ENCODE data around the gene CCDC40.

Gene CCDC40

GRCh38 chr17:80102664-80103448, 66.4 kb downstream of the CCDC40 start:
- DNase-seq (ENCODE audit: low spot score): no peak

- no peak for DNase-seq (ENCODE audit: low spot score)
These were observed 67.1 kb downstream of the CCDC40 start for GRCh38 chr17:80103449-80104085.

DNA sequence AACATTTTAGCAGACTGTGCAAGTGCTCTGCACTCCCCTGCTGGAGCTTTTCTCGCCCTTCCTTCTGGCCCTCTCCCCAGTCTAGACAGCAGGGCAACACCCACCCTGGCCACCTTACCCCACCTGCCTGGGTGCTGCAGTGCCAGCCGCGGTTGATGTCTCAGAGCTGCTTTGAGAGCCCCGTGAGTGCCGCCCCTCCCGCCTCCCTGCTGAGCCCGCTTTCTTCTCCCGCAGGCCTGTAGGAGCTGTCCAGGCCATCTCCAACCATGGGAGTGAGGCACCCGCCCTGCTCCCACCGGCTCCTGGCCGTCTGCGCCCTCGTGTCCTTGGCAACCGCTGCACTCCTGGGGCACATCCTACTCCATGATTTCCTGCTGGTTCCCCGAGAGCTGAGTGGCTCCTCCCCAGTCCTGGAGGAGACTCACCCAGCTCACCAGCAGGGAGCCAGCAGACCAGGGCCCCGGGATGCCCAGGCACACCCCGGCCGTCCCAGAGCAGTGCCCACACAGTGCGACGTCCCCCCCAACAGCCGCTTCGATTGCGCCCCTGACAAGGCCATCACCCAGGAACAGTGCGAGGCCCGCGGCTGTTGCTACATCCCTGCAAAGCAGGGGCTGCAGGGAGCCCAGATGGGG, 68.0 kb downstream of the CCDC40 start:
- DNase-seq (ENCODE audit: low spot score): peak; percentile 33

DNA sequence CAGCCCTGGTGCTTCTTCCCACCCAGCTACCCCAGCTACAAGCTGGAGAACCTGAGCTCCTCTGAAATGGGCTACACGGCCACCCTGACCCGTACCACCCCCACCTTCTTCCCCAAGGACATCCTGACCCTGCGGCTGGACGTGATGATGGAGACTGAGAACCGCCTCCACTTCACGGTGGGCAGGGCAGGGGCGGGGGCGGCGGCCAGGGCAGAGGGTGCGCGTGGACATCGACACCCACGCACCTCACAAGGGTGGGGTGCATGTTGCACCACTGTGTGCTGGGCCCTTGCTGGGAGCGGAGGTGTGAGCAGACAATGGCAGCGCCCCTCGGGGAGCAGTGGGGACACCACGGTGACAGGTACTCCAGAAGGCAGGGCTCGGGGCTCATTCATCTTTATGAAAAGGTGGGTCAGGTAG, 68.5 kb downstream of the CCDC40 start:
- no peak for DNase-seq (ENCODE audit: low spot score)

- DNase-seq (ENCODE audit: low spot score): peak; percentile 74
These were observed 69.3 kb downstream of the CCDC40 start for GRCh38 chr17:80105762-80106161.

GRCh38 chr17:80106176-80106575, 69.7 kb downstream of the CCDC40 start:
- peak; percentile 40 for DNase-seq (ENCODE audit: low spot score)

GRCh38 chr17:80106751-80107150, 70.3 kb downstream of the CCDC40 start:
- DNase-seq (ENCODE audit: low spot score): no peak

GRCh38 chr17:80107231-80108021, 71.0 kb downstream of the CCDC40 start:
- no peak for DNase-seq (ENCODE audit: low spot score)

DNA sequence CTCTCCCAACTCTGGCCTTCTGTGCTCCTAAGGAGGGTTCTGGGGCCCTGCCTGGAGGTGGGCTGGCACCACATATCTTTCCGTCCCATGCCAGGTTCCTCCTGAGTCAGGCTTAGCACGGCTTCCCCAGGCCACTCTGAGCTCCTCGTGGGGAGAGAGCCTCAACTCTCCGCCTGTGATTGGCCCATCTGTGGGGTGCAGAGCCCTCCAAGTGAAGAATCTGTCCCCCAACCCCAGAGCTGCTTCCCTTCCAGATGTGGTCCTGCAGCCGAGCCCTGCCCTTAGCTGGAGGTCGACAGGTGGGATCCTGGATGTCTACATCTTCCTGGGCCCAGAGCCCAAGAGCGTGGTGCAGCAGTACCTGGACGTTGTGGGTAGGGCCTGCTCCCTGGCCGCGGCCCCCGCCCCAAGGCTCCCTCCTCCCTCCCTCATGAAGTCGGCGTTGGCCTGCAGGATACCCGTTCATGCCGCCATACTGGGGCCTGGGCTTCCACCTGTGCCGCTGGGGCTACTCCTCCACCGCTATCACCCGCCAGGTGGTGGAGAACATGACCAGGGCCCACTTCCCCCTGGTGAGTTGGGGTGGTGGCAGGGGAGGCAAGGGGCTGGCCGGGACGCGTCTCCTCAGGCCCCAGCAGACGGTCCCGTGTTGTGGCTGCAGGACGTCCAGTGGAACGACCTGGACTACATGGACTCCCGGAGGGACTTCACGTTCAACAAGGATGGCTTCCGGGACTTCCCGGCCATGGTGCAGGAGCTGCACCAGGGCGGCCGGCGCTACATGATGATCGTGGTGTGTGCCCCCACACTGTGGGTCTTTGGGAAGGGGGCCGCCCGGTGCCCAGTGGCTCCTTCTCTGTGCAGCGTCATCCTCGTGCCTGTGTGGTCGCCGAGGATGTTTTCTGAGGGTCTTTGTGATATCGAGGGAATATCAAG, 71.9 kb downstream of the CCDC40 start:
- DNase-seq (ENCODE audit: low spot score): no peak

DNA sequence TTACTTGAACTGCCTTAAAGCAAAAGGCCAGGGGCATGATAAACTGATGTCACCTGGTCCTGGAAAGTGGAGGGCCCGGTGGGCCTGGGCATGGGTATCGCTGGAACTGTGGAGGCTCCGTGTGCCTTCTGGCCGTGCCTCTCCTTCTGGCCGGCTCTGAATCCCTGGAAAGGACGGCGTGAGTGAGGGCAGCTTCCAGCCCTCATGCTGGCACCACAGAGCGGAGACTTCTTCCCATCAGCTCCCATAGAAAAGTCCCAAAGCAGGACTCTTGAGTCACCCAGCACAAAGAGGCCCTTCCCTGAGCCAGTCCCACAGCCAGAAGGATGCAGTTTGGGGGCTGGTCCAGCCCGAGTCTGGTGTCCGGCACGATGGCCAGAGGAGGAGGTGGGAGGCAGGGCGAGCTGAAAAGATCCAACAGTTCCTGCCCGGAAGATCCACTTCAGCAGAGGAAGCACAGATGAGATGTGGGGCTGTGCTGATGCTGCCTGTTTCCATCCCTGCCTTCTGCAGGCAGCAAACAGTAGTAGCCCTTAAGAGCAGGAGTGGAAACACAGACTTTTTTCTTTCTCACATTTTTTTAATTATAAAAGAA, 72.7 kb downstream of the CCDC40 start:
- DNase-seq (ENCODE audit: low spot score): no peak

DNA sequence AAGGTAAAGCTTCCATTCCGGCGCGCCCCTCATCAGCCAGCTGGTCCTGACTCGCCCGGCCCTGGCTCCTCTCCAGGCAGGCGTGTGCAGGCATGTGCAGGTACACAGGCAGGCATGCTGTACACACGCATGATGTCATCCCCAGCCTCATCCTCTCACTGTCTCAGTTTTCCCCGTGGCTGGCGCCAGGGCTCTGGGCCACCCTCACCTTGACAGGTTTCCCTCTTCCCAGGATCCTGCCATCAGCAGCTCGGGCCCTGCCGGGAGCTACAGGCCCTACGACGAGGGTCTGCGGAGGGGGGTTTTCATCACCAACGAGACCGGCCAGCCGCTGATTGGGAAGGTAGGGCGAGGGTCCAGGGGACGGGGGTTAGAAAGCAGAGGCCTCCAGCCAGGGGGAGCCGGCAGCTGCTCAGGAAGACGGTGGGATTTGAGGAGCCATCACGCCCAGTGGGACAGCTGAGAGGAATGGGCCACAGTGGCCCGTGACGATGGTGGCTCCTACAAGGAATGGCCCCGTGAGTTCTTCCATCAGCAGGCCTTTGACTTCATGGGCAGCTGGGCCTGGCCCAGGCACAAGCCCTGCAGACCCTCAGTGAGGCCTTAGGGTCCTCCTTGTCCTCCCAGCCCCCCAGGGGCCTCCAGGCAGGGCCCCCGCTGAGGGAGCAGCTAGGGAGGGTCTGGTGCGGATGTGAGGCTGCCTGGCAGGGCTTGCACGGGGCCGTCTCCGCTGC, 73.4 kb downstream of the CCDC40 start:
- DNase-seq (ENCODE audit: low spot score): no peak

DNA sequence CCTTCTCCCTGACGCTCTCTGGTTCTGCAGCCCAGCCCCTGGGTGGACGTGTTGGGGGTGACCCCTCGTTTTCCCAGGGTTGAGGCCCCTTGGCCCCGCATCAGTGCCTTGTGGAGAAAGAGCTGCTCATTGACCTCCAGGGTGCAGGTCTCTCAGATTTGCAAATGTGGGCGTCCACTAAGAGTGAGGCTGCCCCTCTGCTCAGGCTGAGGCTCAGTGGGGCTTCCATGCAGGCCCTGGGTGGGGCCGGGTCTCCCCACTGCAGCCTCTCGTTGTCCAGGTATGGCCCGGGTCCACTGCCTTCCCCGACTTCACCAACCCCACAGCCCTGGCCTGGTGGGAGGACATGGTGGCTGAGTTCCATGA, 74.0 kb downstream of the CCDC40 start:
- no peak for DNase-seq (ENCODE audit: low spot score)

- no peak for DNase-seq (ENCODE audit: low spot score)
These were observed 74.7 kb downstream of the CCDC40 start for GRCh38 chr17:80110927-80111701.

GRCh38 chr17:80111702-80112470, 75.4 kb downstream of the CCDC40 start:
- DNase-seq (ENCODE audit: low spot score): peak; percentile 7

- no peak for DNase-seq (ENCODE audit: low spot score)
These were observed 76.1 kb downstream of the CCDC40 start for GRCh38 chr17:80112471-80113032.

DNA sequence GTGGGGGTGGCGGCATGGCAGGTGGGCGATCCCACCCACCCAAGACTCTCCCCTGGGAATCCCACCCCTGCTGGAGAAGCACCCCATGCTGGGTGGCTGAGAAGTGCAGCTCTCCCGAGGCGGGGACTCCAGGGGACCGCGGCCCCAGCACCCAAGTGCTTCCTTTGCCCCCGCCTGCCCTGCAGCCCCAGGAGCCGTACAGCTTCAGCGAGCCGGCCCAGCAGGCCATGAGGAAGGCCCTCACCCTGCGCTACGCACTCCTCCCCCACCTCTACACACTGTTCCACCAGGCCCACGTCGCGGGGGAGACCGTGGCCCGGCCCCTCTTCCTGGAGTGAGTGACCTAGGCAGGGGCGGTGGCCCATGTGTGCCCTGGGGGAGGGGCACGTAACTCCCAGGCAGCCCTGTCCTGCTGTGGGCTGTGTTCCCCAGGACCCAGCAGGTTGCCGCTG, 76.6 kb downstream of the CCDC40 start:
- no peak for DNase-seq (ENCODE audit: low spot score)

- no peak for DNase-seq (ENCODE audit: low spot score)
These were observed 78.3 kb downstream of the CCDC40 start for GRCh38 chr17:80114758-80115157.

- no peak for DNase-seq (ENCODE audit: low spot score)
These were observed 78.7 kb downstream of the CCDC40 start for GRCh38 chr17:80115159-80115558.

Measured in AG20443 (cell line).